ENCODE measurements around the gene TRAF5.

TRAF5 gene

DNA sequence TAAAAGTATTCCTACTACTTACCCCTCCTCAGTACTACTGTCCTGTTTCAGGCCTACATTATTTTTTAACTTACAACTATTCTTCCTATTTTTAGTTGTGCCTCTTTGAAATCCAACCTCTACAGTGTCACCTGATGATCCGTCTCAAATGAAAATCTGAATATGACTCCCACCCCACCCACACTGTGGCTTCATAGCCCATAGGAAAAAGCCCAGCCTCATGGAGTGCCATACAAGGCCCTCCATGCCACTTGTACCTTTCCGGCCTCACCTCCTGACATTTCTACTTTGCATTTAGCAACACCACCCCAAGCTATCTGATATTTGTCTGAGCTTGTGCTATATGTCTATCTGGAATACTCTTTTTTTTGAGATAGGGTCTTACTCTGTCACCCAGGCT lies 49.3 kb downstream of the TRAF5 start:
- H3K9ac ChIP-seq (ENCODE audit: low read length) = no peak overlapping the region
- peaks cover 6% of the 10 kb centered on the region for H3F3A ChIP-seq (ENCODE audit: insufficient read depth, low read length)
- no peak overlapping the region for H3K4me2 ChIP-seq (ENCODE audit: low read depth, low read length)
- H3K4me1 ChIP-seq (ENCODE audit: low read length) = peaks cover 23% of the 10 kb centered on the region
- no peak for DNase-seq
- H3K4me3 ChIP-seq (ENCODE audit: low read length) = no peak overlapping the region
- H3K79me2 ChIP-seq (ENCODE audit: low read length) = no peaks in the 10 kb centered on the region
- H3K9me2 ChIP-seq (replicated peaks; ENCODE audit: insufficient read depth, low read length) = no peaks in the 10 kb centered on the region
- no peaks in the 10 kb centered on the region for H3K9me3 ChIP-seq (replicated peaks; ENCODE audit: insufficient read depth, low read length)
- H3K36me3 ChIP-seq (replicated peaks; ENCODE audit: insufficient read depth, low read length) = no peaks in the 10 kb centered on the region
- TF ChIP-seq EZH2phosphoT487 (IDR thresholded peaks at IDR 0.05; ENCODE audit: low read length) (no peak), EZH2 (optimal IDR thresholded peaks at IDR 0.05; ENCODE audit: low read depth, low read length) (no peak)
- TF ChIP-seq, protein P1, sequence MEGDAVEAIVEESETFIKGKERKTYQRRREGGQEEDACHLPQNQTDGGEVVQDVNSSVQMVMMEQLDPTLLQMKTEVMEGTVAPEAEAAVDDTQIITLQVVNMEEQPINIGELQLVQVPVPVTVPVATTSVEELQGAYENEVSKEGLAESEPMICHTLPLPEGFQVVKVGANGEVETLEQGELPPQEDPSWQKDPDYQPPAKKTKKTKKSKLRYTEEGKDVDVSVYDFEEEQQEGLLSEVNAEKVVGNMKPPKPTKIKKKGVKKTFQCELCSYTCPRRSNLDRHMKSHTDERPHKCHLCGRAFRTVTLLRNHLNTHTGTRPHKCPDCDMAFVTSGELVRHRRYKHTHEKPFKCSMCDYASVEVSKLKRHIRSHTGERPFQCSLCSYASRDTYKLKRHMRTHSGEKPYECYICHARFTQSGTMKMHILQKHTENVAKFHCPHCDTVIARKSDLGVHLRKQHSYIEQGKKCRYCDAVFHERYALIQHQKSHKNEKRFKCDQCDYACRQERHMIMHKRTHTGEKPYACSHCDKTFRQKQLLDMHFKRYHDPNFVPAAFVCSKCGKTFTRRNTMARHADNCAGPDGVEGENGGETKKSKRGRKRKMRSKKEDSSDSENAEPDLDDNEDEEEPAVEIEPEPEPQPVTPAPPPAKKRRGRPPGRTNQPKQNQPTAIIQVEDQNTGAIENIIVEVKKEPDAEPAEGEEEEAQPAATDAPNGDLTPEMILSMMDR (IDR thresholded peaks at IDR 0.05; ENCODE audit: low read length) = no peak
- no peak overlapping the region for H3K27ac ChIP-seq (ENCODE audit: low read length)
- H2AFZ ChIP-seq (ENCODE audit: low read length) = no peak overlapping the region
- H3K27me3 ChIP-seq (replicated peaks; ENCODE audit: insufficient read depth, low read length) = no peaks in the 10 kb centered on the region
- H4K20me1 ChIP-seq (ENCODE audit: insufficient read depth, low read length) = no peaks in the 10 kb centered on the region

DNA sequence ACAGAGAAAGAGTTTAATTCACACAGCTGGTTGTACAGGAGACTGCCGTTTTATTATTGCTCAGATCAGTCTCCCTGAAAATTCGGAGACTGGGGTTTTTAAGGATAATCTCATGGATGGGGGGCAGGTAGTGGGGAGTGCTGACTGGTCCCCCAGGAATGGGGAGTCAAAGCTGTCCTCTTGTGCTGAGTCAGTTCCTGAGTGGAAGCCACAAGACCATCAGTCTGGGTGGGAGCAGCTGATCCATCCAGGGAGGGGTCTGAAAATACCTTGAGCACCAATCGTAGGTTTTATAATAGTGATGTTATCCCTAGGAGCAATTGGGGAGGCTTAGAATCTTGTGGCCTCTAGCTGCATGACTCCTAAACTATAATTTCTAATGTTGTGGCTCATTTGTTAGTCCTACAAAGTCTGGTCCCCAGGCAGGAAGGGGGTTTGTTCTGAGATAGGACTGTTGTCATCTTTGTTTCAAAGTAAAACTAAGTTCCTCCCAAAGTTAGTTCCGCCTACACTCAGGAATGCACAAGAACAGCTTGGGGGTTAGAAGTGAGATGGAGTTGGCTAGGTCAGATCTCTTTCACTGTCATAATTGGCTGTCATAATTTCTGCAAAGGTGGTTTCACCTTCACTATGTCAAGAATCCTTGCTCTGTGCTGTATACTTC lies 50.3 kb downstream of the TRAF5 start:
- H4K20me1 ChIP-seq (ENCODE audit: insufficient read depth, low read length) = no peaks in the 10 kb centered on the region
- H3K27me3 ChIP-seq (replicated peaks; ENCODE audit: insufficient read depth, low read length) = no peaks in the 10 kb centered on the region
- no peak for TF ChIP-seq EZH2phosphoT487 (IDR thresholded peaks at IDR 0.05; ENCODE audit: low read length)
- TF ChIP-seq, protein P1 (IDR thresholded peaks at IDR 0.05; ENCODE audit: low read length) = no peak
- no peak for TF ChIP-seq EZH2 (optimal IDR thresholded peaks at IDR 0.05; ENCODE audit: low read depth, low read length)
- no peak overlapping the region for H3K9ac ChIP-seq (ENCODE audit: low read length)
- H3K9me3 ChIP-seq (replicated peaks; ENCODE audit: insufficient read depth, low read length) = no peaks in the 10 kb centered on the region
- H3K9me2 ChIP-seq (replicated peaks; ENCODE audit: insufficient read depth, low read length) = no peaks in the 10 kb centered on the region
- H3K79me2 ChIP-seq (ENCODE audit: low read length) = no peaks in the 10 kb centered on the region
- DNase-seq = no peak
- no peak overlapping the region for H2AFZ ChIP-seq (ENCODE audit: low read length)
- H3F3A ChIP-seq (ENCODE audit: insufficient read depth, low read length) = no peaks in the 10 kb centered on the region; the same call in 1 of the 2 replicates
- H3K4me3 ChIP-seq (ENCODE audit: low read length) = no peak overlapping the region
- H3K4me1 ChIP-seq (ENCODE audit: low read length) = peaks cover 19% of the 10 kb centered on the region
- H3K36me3 ChIP-seq (replicated peaks; ENCODE audit: insufficient read depth, low read length) = no peaks in the 10 kb centered on the region
- no peak overlapping the region for H3K4me2 ChIP-seq (ENCODE audit: low read depth, low read length)
- no peak overlapping the region for H3K27ac ChIP-seq (ENCODE audit: low read length)

DNA sequence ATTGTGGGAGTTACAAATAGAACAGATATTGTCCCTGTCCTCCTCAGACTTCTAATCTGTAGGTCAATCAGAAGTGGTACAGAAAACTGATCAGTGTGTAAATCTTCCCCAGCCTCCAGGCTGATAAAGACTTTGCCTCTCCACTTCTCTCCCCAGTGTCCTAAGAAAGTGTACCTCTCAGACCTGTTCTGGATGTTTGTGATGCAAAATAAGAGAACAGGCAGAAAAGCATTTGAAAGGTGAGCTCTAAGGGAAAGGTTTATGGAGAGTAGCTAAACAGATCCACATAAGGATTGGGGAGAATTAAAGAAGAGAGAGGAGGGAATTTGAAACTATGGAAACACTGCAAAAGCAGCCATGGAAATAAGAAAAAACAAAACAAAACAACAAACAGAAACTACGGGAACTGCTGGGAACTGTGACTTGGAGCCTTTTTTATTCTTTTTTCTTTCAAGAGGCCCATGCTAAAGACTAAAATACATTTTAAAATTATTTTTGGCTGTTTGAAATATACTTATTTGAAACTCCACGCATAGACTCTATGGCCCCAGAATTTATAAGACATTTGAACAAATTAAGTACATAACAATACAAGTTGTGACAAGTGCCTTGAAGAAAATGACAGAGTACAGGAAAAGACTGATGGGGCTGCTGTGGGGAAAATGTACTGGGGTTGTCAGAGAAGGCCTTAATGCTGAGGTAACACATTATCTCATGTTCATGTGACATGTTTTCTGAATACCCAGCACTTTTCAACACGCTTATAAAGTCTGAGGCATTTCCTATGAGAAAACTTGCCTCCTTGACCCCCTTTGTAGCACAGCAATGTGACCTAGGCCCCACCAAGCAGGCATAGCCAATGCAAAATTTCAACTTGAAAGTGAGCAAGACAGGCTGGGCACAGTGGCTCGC lies 51.2 kb downstream of the TRAF5 start:
- Histone ChIP-seq H3K4me1 (ENCODE audit: low read length) (peaks cover 17% of the 10 kb centered on the region), H3K27me3 (replicated peaks; ENCODE audit: insufficient read depth, low read length) (no peaks in the 10 kb centered on the region), H2AFZ (ENCODE audit: low read length) (no peak overlapping the region), H3K27ac (ENCODE audit: low read length) (no peak overlapping the region), H3K79me2 (ENCODE audit: low read length) (peaks cover under 1% of the 10 kb centered on the region; the same call in 1 of the 2 replicates), H3K4me2 (ENCODE audit: low read depth, low read length) (no peak overlapping the region), H3K9me2 (replicated peaks; ENCODE audit: insufficient read depth, low read length) (no peaks in the 10 kb centered on the region), H3F3A (ENCODE audit: insufficient read depth, low read length) (no peaks in the 10 kb centered on the region; the same call in 1 of the 2 replicates), H3K36me3 (replicated peaks; ENCODE audit: insufficient read depth, low read length) (no peaks in the 10 kb centered on the region), H4K20me1 (ENCODE audit: insufficient read depth, low read length) (no peaks in the 10 kb centered on the region), H3K9me3 (replicated peaks; ENCODE audit: insufficient read depth, low read length) (no peaks in the 10 kb centered on the region), H3K9ac (ENCODE audit: low read length) (no peak overlapping the region), H3K4me3 (ENCODE audit: low read length) (no peak overlapping the region)
- DNase-seq = no peak
- TF ChIP-seq, protein P1 (IDR thresholded peaks at IDR 0.05; ENCODE audit: low read length) = no peak
- TF ChIP-seq EZH2 (optimal IDR thresholded peaks at IDR 0.05; ENCODE audit: low read depth, low read length) (no peak), EZH2phosphoT487 (IDR thresholded peaks at IDR 0.05; ENCODE audit: low read length) (no peak)
